SU-DHL-6 (cell line): Measurements from ENCODE around the gene HSD17B8.

Source experiments
- H2AFZ ChIP-seq: fragments of 200-600 bp; sonication (generic); 2 replicates; pipeline ENCODE4 v1.6.1; 2014; ENCODE audit warnings: low read depth, mild to moderate bottlenecking, moderate library complexity, mixed read lengths, antibody characterized with exemption, low read length; ENCODE audit not compliant: severe bottlenecking
- H3F3A ChIP-seq: fragments of 200-600 bp; shearing (Covaris generic); 2 replicates; pipeline ENCODE4 v1.6.0; 2016; ENCODE audit warnings: antibody characterized with exemption, mild to moderate bottlenecking; ENCODE audit not compliant: insufficient read depth
- H3K27ac ChIP-seq: fragments of 200-600 bp; sonication (generic); 2 replicates; pipeline ENCODE4 v1.5.1; 2016; ENCODE audit warnings: low read depth, mild to moderate bottlenecking, low read length, moderate library complexity, mixed read lengths
- H3K27me3 ChIP-seq: fragments of 200-600 bp; sonication (generic), shearing (Covaris generic); 2 replicates; pipeline ENCODE4 v1.6.0; 2014; ENCODE audit warnings: mild to moderate bottlenecking, low read length
- H3K36me3 ChIP-seq: fragments of 200-600 bp; sonication (generic); 2 replicates; pipeline ENCODE4 v1.6.1; 2014; ENCODE audit warnings: mild to moderate bottlenecking, low read length, mixed read lengths
- H3K4me2 ChIP-seq: fragments of 300-600, 200-600 bp; shearing (Covaris generic), sonication (generic); 2 replicates; pipeline ENCODE4 v1.6.0; 2014; ENCODE audit warnings: low read length, low read depth, mild to moderate bottlenecking; ENCODE audit not compliant: poor library complexity, severe bottlenecking
- H3K4me3 ChIP-seq: fragments of 200-600 bp; sonication (generic); 2 replicates; pipeline ENCODE4 v1.5.1; 2014; ENCODE audit warnings: antibody characterized with exemption, low read length, mild to moderate bottlenecking, mixed read lengths; ENCODE audit not compliant: insufficient read depth, poor library complexity, severe bottlenecking
- H3K79me2 ChIP-seq: fragments of 200-600 bp; sonication (generic); 2 replicates; pipeline ENCODE4 v1.6.1; 2014; ENCODE audit warnings: mild to moderate bottlenecking, low read length, moderate library complexity; ENCODE audit not compliant: insufficient read depth
- H3K9ac ChIP-seq: fragments of 200-600 bp; sonication (generic); 2 replicates; pipeline ENCODE4 v1.7.0; 2014; ENCODE audit warnings: mild to moderate bottlenecking, low read length
- H3K9me2 ChIP-seq: fragments of 200-600 bp; sonication (generic); replicated peaks from 2 replicates; pipeline ENCODE4 v1.6.1; 2014; ENCODE audit warnings: low read length; ENCODE audit not compliant: insufficient read depth
- H3K9me3 ChIP-seq: fragments of 200-600 bp; sonication (generic); 2 replicates; pipeline ENCODE4 v1.6.1; 2014; ENCODE audit warnings: low read length, mixed read lengths; ENCODE audit not compliant: insufficient read depth
- H4K20me1 ChIP-seq: fragments of 200-600 bp; sonication (generic); 2 replicates; pipeline ENCODE4 v1.6.1; 2014; ENCODE audit warnings: low read depth, mild to moderate bottlenecking, antibody characterized with exemption, low read length, moderate library complexity, mixed read lengths
- EZH2phosphoT487 ChIP-seq: fragments of 200-600 bp; sonication (generic), shearing (Covaris generic); conservative IDR thresholded peaks from 2 replicates; pipeline ENCODE4 v1.6.1; 2018; ENCODE audit warnings: mild to moderate bottlenecking, antibody characterized with exemption, low read length, moderate library complexity, mixed read lengths
- TF ChIP-seq, protein P1 (sequence below): fragments of 200-600 bp; sonication (generic); IDR thresholded peaks from one replicate; pipeline ENCODE4 v1.5.1; 2017; ENCODE audit warnings: antibody characterized with exemption, mild to moderate bottlenecking, low read length, moderate library complexity; ENCODE audit not compliant: insufficient read depth, poor library complexity, severe bottlenecking

Gene HSD17B8

GRCh38 chr6:33209856-33210255 is 5.4 kb downstream of the HSD17B8 start:
- Histone ChIP-seq H3F3A (peaks cover 16% of the 10 kb centered on the region), H3K9me3 (no peaks in the 10 kb centered on the region), H3K27ac (no peak overlapping the region), H3K79me2 (no peaks in the 10 kb centered on the region), H4K20me1 (no peaks in the 10 kb centered on the region), H3K4me2 (no peak overlapping the region), H3K4me3 (no peak overlapping the region), H3K9ac (no peak overlapping the region), H3K9me2 (no peaks in the 10 kb centered on the region), H3K27me3 (no peaks in the 10 kb centered on the region), H3K36me3 (no peaks in the 10 kb centered on the region), H2AFZ (no peak overlapping the region)
- TF ChIP-seq, protein P1, sequence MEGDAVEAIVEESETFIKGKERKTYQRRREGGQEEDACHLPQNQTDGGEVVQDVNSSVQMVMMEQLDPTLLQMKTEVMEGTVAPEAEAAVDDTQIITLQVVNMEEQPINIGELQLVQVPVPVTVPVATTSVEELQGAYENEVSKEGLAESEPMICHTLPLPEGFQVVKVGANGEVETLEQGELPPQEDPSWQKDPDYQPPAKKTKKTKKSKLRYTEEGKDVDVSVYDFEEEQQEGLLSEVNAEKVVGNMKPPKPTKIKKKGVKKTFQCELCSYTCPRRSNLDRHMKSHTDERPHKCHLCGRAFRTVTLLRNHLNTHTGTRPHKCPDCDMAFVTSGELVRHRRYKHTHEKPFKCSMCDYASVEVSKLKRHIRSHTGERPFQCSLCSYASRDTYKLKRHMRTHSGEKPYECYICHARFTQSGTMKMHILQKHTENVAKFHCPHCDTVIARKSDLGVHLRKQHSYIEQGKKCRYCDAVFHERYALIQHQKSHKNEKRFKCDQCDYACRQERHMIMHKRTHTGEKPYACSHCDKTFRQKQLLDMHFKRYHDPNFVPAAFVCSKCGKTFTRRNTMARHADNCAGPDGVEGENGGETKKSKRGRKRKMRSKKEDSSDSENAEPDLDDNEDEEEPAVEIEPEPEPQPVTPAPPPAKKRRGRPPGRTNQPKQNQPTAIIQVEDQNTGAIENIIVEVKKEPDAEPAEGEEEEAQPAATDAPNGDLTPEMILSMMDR, result no peak
- no peak for TF ChIP-seq EZH2phosphoT487

DNA sequence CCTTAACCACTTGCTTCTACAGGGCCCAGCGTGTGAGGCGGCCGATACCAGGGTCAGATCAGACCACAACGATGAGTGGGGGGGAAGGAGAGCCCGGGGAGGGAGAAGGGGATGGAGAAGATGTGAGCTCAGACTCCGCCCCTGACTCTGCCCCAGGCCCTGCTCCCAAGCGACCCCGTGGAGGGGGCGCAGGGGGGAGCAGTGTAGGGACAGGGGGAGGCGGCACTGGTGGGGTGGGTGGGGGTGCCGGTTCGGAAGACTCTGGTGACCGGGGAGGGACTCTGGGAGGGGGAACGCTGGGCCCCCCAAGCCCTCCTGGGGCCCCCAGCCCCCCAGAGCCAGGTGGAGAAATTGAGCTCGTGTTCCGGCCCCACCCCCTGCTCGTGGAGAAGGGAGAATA is 6.7 kb downstream of the HSD17B8 start:
- H2AFZ ChIP-seq, result no peak overlapping the region
- H3K4me2 ChIP-seq, result no peak overlapping the region
- H3K9me2 ChIP-seq, result no peaks in the 10 kb centered on the region
- no peak overlapping the region for H3K9ac ChIP-seq
- H3K27me3 ChIP-seq, result no peaks in the 10 kb centered on the region
- H3F3A ChIP-seq, result peaks cover 7% of the 10 kb centered on the region
- no peaks in the 10 kb centered on the region for H3K79me2 ChIP-seq
- no peak for TF ChIP-seq EZH2phosphoT487
- TF ChIP-seq, protein P1, result no peak
- no peak overlapping the region for H3K27ac ChIP-seq
- H3K9me3 ChIP-seq, result no peaks in the 10 kb centered on the region
- no peaks in the 10 kb centered on the region for H4K20me1 ChIP-seq
- no peaks in the 10 kb centered on the region for H3K36me3 ChIP-seq
- no peak overlapping the region for H3K4me3 ChIP-seq

GRCh38 chr6:33211666-33212422 is 7.4 kb downstream of the HSD17B8 start:
- Histone ChIP-seq H3K4me2 (no peak overlapping the region), H3K27ac (no peak overlapping the region), H3K9me3 (no peaks in the 10 kb centered on the region), H3K9me2 (no peaks in the 10 kb centered on the region), H3K36me3 (no peaks in the 10 kb centered on the region), H3K4me3 (no peak overlapping the region), H3K27me3 (no peaks in the 10 kb centered on the region), H3K9ac (no peak overlapping the region), H3K79me2 (no peaks in the 10 kb centered on the region), H3F3A (peaks cover 6% of the 10 kb centered on the region), H4K20me1 (no peaks in the 10 kb centered on the region), H2AFZ (no peak overlapping the region)
- TF ChIP-seq EZH2phosphoT487, result no peak
- TF ChIP-seq, protein P1, result no peak
